Measurements from ENCODE around the gene ANO2.

DNA sequence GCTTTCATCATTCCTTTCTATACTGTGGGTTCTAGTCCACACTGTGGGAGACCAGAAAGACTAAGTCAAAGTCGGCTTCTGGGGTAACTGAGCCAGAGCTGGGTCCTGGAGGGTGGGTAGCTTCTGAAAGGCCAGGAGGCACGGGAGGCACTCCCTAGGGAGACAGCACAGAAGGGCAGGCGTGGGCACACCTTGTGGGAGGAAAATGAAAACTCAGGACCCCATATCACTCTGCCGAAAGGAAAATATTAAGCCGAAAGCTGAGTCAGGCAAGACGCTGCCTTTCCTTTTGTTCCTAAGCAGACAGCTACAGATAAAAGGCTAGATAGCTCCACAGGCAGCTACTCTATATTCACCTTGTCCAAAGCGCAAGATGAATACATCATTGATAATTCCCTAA is 20.7 kb downstream of the ANO2 start:
- TF ChIP-seq CEBPB (IDR thresholded peaks at IDR 0.05): no peak
- no peak for TF ChIP-seq USF1 (IDR thresholded peaks at IDR 0.05)
- no peak for TF ChIP-seq NFIC (IDR thresholded peaks at IDR 0.05)
- TF ChIP-seq FOXM1 (IDR thresholded peaks at IDR 0.05; ENCODE audit: borderline replicate concordance, low read depth): no peak
- no peak for TF ChIP-seq MAX (IDR thresholded peaks at IDR 0.05)
- TF ChIP-seq RAD21 (IDR thresholded peaks at IDR 0.05; ENCODE audit: low read depth): no peak
- TF ChIP-seq EGR1 (IDR thresholded peaks at IDR 0.05): no peak
- TF ChIP-seq EP300 (IDR thresholded peaks at IDR 0.05; ENCODE audit: borderline replicate concordance): no peak
- TF ChIP-seq, protein P1, sequence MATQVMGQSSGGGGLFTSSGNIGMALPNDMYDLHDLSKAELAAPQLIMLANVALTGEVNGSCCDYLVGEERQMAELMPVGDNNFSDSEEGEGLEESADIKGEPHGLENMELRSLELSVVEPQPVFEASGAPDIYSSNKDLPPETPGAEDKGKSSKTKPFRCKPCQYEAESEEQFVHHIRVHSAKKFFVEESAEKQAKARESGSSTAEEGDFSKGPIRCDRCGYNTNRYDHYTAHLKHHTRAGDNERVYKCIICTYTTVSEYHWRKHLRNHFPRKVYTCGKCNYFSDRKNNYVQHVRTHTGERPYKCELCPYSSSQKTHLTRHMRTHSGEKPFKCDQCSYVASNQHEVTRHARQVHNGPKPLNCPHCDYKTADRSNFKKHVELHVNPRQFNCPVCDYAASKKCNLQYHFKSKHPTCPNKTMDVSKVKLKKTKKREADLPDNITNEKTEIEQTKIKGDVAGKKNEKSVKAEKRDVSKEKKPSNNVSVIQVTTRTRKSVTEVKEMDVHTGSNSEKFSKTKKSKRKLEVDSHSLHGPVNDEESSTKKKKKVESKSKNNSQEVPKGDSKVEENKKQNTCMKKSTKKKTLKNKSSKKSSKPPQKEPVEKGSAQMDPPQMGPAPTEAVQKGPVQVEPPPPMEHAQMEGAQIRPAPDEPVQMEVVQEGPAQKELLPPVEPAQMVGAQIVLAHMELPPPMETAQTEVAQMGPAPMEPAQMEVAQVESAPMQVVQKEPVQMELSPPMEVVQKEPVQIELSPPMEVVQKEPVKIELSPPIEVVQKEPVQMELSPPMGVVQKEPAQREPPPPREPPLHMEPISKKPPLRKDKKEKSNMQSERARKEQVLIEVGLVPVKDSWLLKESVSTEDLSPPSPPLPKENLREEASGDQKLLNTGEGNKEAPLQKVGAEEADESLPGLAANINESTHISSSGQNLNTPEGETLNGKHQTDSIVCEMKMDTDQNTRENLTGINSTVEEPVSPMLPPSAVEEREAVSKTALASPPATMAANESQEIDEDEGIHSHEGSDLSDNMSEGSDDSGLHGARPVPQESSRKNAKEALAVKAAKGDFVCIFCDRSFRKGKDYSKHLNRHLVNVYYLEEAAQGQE (IDR thresholded peaks at IDR 0.05; ENCODE audit: low read depth): no peak
- TF ChIP-seq TEAD4 (IDR thresholded peaks at IDR 0.05): no peak
- no peak for TF ChIP-seq TAF1 (IDR thresholded peaks at IDR 0.05; ENCODE audit: low read depth)
- TF ChIP-seq YY1 (IDR thresholded peaks at IDR 0.05; ENCODE audit: low read depth): no peak
- no peak for TF ChIP-seq CREB1 (IDR thresholded peaks at IDR 0.05; ENCODE audit: low read depth)
- TF ChIP-seq TCF12 (IDR thresholded peaks at IDR 0.05; ENCODE audit: low read depth): no peak
